DND-41 (cell line): Measurements from ENCODE around the gene TDRD1.
"Not testable (repeated sequence)": the region's sequence is repeated elsewhere in the genome, so short reads cannot be mapped to it uniquely, and the experiment has no call there.

ENCODE experiments used
- ATAC-seq: fragments of 200-7000 bp; cut with Tn5 transposase; 3 replicates; pipeline ENCODE4 v1.9.1; 2021; ENCODE audit warnings: low read depth; ENCODE audit not compliant: insufficient read depth
- DNase-seq: peaks from one replicate; pipeline ENCODE4 v3.0.0-alpha.2; 2020
- H2AFZ ChIP-seq: 2 replicates; pipeline ENCODE4 v1.6.0; 2012; ENCODE audit warnings: low read depth, low read length
- H3K27ac ChIP-seq: 2 replicates; pipeline ENCODE4 v1.5.1; 2012; ENCODE audit warnings: low read length, inconsistent platforms
- H3K27me3 ChIP-seq: fragments of 200-600 bp; sonication (generic); 2 replicates; pipeline ENCODE4 v1.6.0; 2012; ENCODE audit warnings: low read length, mild to moderate bottlenecking, inconsistent platforms; ENCODE audit not compliant: insufficient read depth, poor library complexity
- H3K36me3 ChIP-seq: 2 replicates; pipeline ENCODE4 v1.5.1; 2012; ENCODE audit warnings: low read length, inconsistent platforms; ENCODE audit not compliant: insufficient read depth
- H3K4me1 ChIP-seq: 2 replicates; pipeline ENCODE4 v1.5.1; 2012; ENCODE audit warnings: mild to moderate bottlenecking, low read length; ENCODE audit not compliant: insufficient read depth
- H3K4me2 ChIP-seq: 2 replicates; pipeline ENCODE4 v1.6.0; 2012; ENCODE audit warnings: mild to moderate bottlenecking, moderate library complexity, low read length, inconsistent platforms; ENCODE audit not compliant: insufficient read depth
- H3K4me3 ChIP-seq, 2 experiments: fragments of 200-600 bp in 1 of 2; shearing (Covaris generic) in 1 of 2; 2 replicates each; pipeline ENCODE4 v1.5.1; 2012 to 2016; ENCODE audit warnings: inconsistent platforms in 2 of 2, low read length in 2 of 2, mild to moderate bottlenecking in 2 of 2, low read depth in 1 of 2, moderate library complexity in 1 of 2
- H3K79me2 ChIP-seq: 2 replicates; pipeline ENCODE4 v1.6.0; 2012; ENCODE audit warnings: low read length, inconsistent platforms; ENCODE audit not compliant: insufficient read depth
- H3K9ac ChIP-seq: 2 replicates; pipeline ENCODE4 v1.6.0; 2012; ENCODE audit warnings: low read depth, mild to moderate bottlenecking, inconsistent platforms, low read length, moderate library complexity
- H3K9me3 ChIP-seq: 2 replicates; pipeline ENCODE4 v1.5.1; 2012; ENCODE audit warnings: low read length, moderate library complexity, mild to moderate bottlenecking, inconsistent platforms; ENCODE audit not compliant: insufficient read depth, severe bottlenecking
- H4K20me1 ChIP-seq: 2 replicates; pipeline ENCODE4 v1.6.0; 2012; ENCODE audit warnings: low read length; ENCODE audit not compliant: insufficient read depth
- EZH2 ChIP-seq: IDR thresholded peaks from 3 replicates; pipeline ENCODE4 v1.6.1; 2012; ENCODE audit warnings: borderline replicate concordance, low read depth, mild to moderate bottlenecking, moderate library complexity, low read length, inconsistent platforms; ENCODE audit not compliant: severe bottlenecking
- TF ChIP-seq, protein P1 (sequence below): IDR thresholded peaks from 2 replicates; pipeline ENCODE4 v1.5.1; 2012; ENCODE audit warnings: borderline replicate concordance, low read length, moderate library complexity, mild to moderate bottlenecking; ENCODE audit not compliant: poor library complexity, severe bottlenecking; ENCODE audit errors: extremely low read depth

The TDRD1 gene

GRCh38 chr10:114138581-114138980 is 40.6 kb upstream of the TDRD1 start:
- ATAC-seq = no peak
- no peak overlapping the region for H3K9ac ChIP-seq
- H2AFZ ChIP-seq = no peak overlapping the region

DNA sequence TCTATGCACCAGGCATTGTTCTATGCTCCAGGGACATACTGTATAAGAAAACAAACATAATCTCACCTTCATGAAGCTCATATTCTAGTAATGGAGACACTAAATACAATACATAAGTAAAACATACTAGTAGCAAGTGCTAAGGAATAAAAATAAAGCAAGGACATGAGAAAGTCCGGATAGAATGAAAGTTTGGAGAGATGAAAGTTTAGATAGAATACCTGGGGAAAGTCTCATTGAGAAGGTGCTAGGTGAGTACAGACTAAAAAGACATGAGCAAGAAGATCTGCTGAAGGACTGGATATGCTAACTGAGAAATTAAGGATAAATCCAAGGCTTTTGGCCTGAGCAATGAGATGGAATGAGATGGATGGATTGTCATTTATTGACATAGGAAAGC is 39.1 kb upstream of the TDRD1 start:
- Histone ChIP-seq H3K4me1 (no peaks in the 10 kb centered on the region), H2AFZ (no peak overlapping the region), H3K79me2 (no peaks in the 10 kb centered on the region), H3K9ac (no peak overlapping the region), H3K36me3 (peaks cover 33% of the 10 kb centered on the region), H4K20me1 (no peaks in the 10 kb centered on the region), H3K27me3 (no peaks in the 10 kb centered on the region), H3K27ac (no peak overlapping the region), H3K4me3 (no peak overlapping the region), H3K4me2 (no peak overlapping the region), H3K9me3 (no peaks in the 10 kb centered on the region)
- DNase-seq (no peak), ATAC-seq (no peak)
- TF ChIP-seq EZH2 = no peak
- TF ChIP-seq, protein P1, sequence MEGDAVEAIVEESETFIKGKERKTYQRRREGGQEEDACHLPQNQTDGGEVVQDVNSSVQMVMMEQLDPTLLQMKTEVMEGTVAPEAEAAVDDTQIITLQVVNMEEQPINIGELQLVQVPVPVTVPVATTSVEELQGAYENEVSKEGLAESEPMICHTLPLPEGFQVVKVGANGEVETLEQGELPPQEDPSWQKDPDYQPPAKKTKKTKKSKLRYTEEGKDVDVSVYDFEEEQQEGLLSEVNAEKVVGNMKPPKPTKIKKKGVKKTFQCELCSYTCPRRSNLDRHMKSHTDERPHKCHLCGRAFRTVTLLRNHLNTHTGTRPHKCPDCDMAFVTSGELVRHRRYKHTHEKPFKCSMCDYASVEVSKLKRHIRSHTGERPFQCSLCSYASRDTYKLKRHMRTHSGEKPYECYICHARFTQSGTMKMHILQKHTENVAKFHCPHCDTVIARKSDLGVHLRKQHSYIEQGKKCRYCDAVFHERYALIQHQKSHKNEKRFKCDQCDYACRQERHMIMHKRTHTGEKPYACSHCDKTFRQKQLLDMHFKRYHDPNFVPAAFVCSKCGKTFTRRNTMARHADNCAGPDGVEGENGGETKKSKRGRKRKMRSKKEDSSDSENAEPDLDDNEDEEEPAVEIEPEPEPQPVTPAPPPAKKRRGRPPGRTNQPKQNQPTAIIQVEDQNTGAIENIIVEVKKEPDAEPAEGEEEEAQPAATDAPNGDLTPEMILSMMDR = no peak

More at GRCh38 chr10:114138581-114138980, 40.6 kb upstream of the TDRD1 start:
- H3K36me3 ChIP-seq = peaks cover 41% of the 10 kb centered on the region
- H3K79me2 ChIP-seq = no peaks in the 10 kb centered on the region
- H3K27me3 ChIP-seq = no peaks in the 10 kb centered on the region
- H3K9me3 ChIP-seq = no peaks in the 10 kb centered on the region
- H3K27ac ChIP-seq = no peak overlapping the region
- no peaks in the 10 kb centered on the region for H4K20me1 ChIP-seq
- no peak for DNase-seq
- H3K4me2 ChIP-seq = no peak overlapping the region
- H3K4me3 ChIP-seq = no peak overlapping the region
- TF ChIP-seq, protein P1 = no peak
- TF ChIP-seq EZH2 = no peak
- no peaks in the 10 kb centered on the region for H3K4me1 ChIP-seq

DNA sequence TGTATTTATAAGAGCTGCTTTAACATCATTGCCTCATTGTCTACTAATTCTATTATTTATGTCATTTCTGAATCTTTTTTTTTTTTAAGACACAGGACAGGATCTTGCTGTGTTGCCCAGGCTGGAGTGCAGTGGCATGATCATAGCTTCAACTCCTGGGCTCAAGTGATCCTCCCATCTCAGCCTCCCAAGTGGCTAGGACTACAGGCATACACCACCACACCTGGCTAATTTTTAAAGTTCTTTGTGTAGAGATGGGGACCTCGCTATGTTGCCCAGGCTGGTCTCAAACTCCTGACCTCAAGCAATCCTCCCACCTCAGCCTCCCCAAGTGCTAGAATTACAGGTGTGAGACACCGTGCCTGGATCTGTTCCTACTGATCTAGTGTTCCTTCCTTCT is 38.3 kb upstream of the TDRD1 start:
- peaks cover 28% of the 10 kb centered on the region for H3K36me3 ChIP-seq
- not testable (repeated sequence) for H3K4me1 ChIP-seq, H3K27ac ChIP-seq, H4K20me1 ChIP-seq, H3K9me3 ChIP-seq, H3K79me2 ChIP-seq, H2AFZ ChIP-seq, ATAC-seq, H3K4me3 ChIP-seq, H3K4me2 ChIP-seq, DNase-seq, H3K9ac ChIP-seq, H3K27me3 ChIP-seq

- Histone ChIP-seq H2AFZ (no peak overlapping the region), H3K9ac (no peak overlapping the region), H3K36me3 (peaks cover 26% of the 10 kb centered on the region), H3K4me2 (no peak overlapping the region), H3K27ac (no peak overlapping the region), H3K9me3 (no peaks in the 10 kb centered on the region), H3K4me1 (no peaks in the 10 kb centered on the region), H3K27me3 (no peaks in the 10 kb centered on the region), H4K20me1 (no peaks in the 10 kb centered on the region), H3K79me2 (no peaks in the 10 kb centered on the region), H3K4me3 (no peak overlapping the region)
- DNase-seq = no peak
- TF ChIP-seq EZH2 = no peak
- TF ChIP-seq, protein P1 = no peak
- no peak for ATAC-seq
Observed at GRCh38 chr10:114142018-114142417, 37.1 kb upstream of the TDRD1 start.
